Measurements from ENCODE around the gene MYL10. TPM values are rescaled to one million over a fixed set of nuclear protein-coding genes. Genes with fewer than 3 reads are reported as not detected.
"Not testable (repeated sequence)": the region's sequence is repeated elsewhere in the genome, so short reads cannot be mapped to it uniquely, and the experiment has no call there.

MYL10 gene
- total RNA-seq, 2 donors from 2014 or later, result not detected

DNA sequence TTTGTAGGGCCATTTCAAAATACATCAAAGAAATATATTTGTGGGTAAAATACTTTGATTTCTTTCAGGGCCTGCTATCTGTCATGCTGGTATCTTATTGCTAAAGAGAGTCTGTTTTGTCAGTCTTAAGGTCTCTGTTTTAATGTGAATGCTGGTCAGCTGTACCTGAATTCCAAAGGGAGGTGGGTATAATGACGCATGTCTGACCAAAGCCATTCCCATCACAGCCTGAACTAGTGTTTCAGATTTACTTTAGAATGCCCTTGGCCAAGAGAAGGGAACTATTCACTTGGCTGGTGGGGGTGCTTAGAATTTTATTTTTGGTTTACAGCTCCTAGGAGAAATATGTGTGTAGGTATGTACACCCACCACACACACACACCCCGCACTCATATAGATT, 30.6 kb upstream of the MYL10 start:
- H3K9ac ChIP-seq (ENCODE audit: low read depth in 2 of 2, low read length in 2 of 2), result no peak overlapping the region
- H3K27ac ChIP-seq, result no peak overlapping the region
- H3K27me3 ChIP-seq, result no peaks in the 10 kb centered on the region
- TF ChIP-seq, protein P1, sequence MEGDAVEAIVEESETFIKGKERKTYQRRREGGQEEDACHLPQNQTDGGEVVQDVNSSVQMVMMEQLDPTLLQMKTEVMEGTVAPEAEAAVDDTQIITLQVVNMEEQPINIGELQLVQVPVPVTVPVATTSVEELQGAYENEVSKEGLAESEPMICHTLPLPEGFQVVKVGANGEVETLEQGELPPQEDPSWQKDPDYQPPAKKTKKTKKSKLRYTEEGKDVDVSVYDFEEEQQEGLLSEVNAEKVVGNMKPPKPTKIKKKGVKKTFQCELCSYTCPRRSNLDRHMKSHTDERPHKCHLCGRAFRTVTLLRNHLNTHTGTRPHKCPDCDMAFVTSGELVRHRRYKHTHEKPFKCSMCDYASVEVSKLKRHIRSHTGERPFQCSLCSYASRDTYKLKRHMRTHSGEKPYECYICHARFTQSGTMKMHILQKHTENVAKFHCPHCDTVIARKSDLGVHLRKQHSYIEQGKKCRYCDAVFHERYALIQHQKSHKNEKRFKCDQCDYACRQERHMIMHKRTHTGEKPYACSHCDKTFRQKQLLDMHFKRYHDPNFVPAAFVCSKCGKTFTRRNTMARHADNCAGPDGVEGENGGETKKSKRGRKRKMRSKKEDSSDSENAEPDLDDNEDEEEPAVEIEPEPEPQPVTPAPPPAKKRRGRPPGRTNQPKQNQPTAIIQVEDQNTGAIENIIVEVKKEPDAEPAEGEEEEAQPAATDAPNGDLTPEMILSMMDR (IDR thresholded peaks at IDR 0.05), result no peak
- DNase-seq, result no peak
- H3K36me3 ChIP-seq, result no peaks in the 10 kb centered on the region
- no peaks in the 10 kb centered on the region for H3K4me1 ChIP-seq
- H3K9me3 ChIP-seq, result no peaks in the 10 kb centered on the region
- no peak overlapping the region for H3K4me3 ChIP-seq
- intact Hi-C loops (cut with DNase I), result loop anchor here (10.0 kb wide), 1 partner anchor 115 kb away; no protein-coding TSS in a partner anchor

DNA sequence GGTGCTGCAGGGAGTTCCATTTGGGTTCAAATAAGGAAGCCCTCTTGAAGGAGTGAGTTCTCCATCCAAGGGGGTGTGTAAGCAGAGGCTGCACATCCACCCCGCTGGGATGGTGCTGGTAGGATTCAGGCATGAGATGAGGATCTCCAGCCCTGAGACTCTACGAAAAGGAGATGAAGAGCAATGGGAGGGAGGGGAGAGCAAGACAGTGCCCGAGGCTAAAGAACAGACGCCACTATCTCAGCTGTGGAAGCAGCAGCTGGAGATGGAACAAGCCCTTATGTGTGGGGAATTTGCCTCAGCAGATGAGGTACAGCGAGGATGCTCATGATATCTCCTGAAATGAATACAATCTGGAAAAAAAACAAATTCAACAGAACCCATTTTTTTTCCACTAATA, 28.1 kb upstream of the MYL10 start:
- intact Hi-C loops (cut with DNase I), result no loop called here
- no peak overlapping the region for H3K27ac ChIP-seq
- H3K36me3 ChIP-seq, result no peaks in the 10 kb centered on the region
- H3K4me3 ChIP-seq, result no peak overlapping the region
- TF ChIP-seq, protein P1 (IDR thresholded peaks at IDR 0.05), result no peak
- no peak for DNase-seq
- no peaks in the 10 kb centered on the region for H3K4me1 ChIP-seq
- no peaks in the 10 kb centered on the region for H3K27me3 ChIP-seq
- no peak overlapping the region for H3K9ac ChIP-seq (ENCODE audit: low read depth in 2 of 2, low read length in 2 of 2)
- H3K9me3 ChIP-seq, result no peaks in the 10 kb centered on the region

DNA sequence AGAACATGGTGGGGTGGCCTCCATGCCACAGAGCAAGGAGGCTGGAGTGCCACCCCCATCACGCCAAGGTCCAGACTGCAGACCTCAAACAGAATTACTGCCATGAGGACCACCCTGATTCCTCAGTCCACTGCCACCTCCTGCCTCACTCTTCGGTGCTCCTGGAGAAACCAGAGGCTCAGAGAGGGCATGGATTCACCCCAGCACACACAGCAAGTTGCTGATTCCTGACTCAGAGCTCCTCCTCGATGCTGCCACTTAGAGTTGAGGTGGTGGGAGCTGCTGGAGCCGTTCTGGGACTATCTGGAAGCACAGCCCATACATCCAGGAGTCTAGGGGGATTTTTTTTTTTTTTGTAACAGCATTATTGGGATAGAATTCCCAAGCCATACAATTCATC, 22.0 kb upstream of the MYL10 start:
- TF ChIP-seq, protein P1 (IDR thresholded peaks at IDR 0.05), result no peak
- intact Hi-C loops (cut with DNase I), result no loop called here

DNA sequence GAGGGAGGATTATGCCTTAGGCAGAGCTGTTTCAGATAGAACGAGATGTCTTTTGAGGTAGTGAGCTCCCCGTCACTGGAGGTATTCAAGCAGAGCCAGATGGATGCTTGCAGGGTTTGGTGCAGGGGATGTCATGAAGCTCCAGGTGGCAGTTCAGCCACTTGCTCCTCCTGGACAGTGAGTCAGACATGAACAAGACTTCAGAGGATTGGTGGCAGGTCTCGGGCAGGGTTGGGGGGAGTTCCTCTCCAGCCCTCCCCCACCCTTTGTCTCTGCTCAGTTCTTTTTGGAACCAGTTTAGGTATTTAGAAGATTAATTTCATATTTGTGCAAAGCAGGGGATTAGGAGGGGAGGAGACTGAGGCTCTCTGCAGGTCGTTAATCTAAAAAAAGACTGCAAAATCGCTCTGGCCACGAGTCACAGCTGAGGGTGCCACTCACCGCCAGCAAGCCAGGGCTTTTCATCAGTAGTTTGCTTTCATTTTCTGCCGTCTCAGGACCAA, 21.5 kb upstream of the MYL10 start:
- TF ChIP-seq, protein P1 (IDR thresholded peaks at IDR 0.05), result no peak
- no peak overlapping the region for H3K27ac ChIP-seq
- no peaks in the 10 kb centered on the region for H3K9me3 ChIP-seq
- intact Hi-C loops (cut with DNase I), result no loop called here
- H3K9ac ChIP-seq (ENCODE audit: low read depth in 2 of 2, low read length in 2 of 2), result no peak overlapping the region
- H3K36me3 ChIP-seq, result no peaks in the 10 kb centered on the region
- no peak overlapping the region for H3K4me3 ChIP-seq
- no peaks in the 10 kb centered on the region for H3K4me1 ChIP-seq
- no peak for DNase-seq
- peaks cover 9% of the 10 kb centered on the region for H3K27me3 ChIP-seq

More for the DNA sequence above, 22.0 kb upstream of the MYL10 start:
- Histone ChIP-seq H3K4me3 (no peak overlapping the region), H3K27ac (no peak overlapping the region), H3K4me1 (no peaks in the 10 kb centered on the region), H3K27me3 (peaks cover 9% of the 10 kb centered on the region), H3K36me3 (no peaks in the 10 kb centered on the region), H3K9me3 (no peaks in the 10 kb centered on the region), H3K9ac (ENCODE audit: low read depth in 2 of 2, low read length in 2 of 2) (no peak overlapping the region)
- no peak for DNase-seq

DNA sequence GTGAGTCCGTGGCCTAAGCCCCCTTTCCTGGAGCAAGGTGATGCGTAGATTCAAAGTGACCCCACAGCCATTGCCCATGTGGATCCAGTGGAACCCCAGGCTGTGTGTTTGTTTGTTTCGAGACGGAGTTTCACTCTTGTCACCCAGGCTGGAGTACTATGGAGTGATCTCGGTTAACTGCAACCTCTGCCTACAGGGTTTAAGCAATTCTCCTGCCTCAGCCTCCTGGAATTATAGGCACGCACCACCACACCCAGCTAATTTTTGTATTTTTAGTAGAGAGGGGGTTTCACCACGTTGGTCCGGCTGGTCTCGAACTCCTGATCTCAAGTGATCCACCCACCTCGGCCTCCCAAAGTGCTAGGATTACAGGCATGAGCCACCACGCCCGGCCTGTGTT, 18.8 kb upstream of the MYL10 start:
- H3K27ac ChIP-seq; H3K4me1 ChIP-seq; intact Hi-C loops (cut with DNase I); H3K27me3 ChIP-seq; H3K9me3 ChIP-seq; H3K36me3 ChIP-seq; DNase-seq; H3K4me3 ChIP-seq; H3K9ac ChIP-seq (ENCODE audit: low read depth in 2 of 2, low read length in 2 of 2): not testable (repeated sequence)

DNA sequence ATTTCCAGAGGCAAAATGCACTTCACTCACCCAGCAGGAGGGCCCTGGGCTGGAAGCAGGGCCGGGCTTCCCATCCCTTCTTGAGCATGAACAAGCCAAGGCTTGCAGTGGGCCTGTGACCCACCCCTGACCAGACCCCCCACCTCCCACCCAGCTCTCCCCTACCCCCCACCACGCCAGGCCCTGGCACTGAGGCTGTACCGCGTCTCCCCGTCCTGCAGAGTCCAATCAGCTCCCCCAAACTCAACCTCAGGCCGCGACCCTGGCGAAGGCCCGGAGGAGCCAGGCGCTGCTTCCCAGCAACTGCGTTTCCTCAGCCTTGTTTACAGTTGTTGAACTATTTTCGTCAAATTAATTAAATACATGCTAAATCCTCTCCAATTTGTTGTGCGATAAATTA, 16.9 kb upstream of the MYL10 start:
- Histone ChIP-seq H3K4me1 (no peaks in the 10 kb centered on the region), H3K27ac (no peak overlapping the region), H3K9me3 (no peaks in the 10 kb centered on the region), H3K36me3 (no peaks in the 10 kb centered on the region), H3K4me3 (no peak overlapping the region), H3K27me3 (peaks cover 6% of the 10 kb centered on the region), H3K9ac (ENCODE audit: low read depth in 2 of 2, low read length in 2 of 2) (no peak overlapping the region)
- no peak for DNase-seq
- intact Hi-C loops (cut with DNase I), result no loop called here
- TF ChIP-seq, protein P1 (IDR thresholded peaks at IDR 0.05), result no peak
